ENCODE data around the gene CAMP. TPM values are rescaled to one million over a fixed set of nuclear protein-coding genes. Genes with fewer than 3 reads are reported as not detected.

CAMP gene
- total and polyA plus RNA-seq, 2 donors = 2.9 to 7.8 TPM

GRCh38 chr3:48274452-48274851, 51.2 kb downstream of the CAMP start:
- Histone ChIP-seq H3K4me1 (ENCODE audit: control insufficient read depth in 2 of 2, insufficient read depth in 2 of 2, low read length in 2 of 2) (peaks cover 0 to 4% of the 10 kb centered on the region in 2 donors), H3K27me3 (ENCODE audit: control insufficient read depth in 2 of 2, insufficient read depth in 1 of 2, low read length in 1 of 2) (no peaks in the 10 kb centered on the region), H3K9me3 (ENCODE audit: control insufficient read depth in 2 of 2, insufficient read depth in 1 of 2, low read length in 1 of 2) (no peaks in the 10 kb centered on the region), H3K4me3 (ENCODE audit: low read length in 2 of 2) (no peak overlapping the region), H3K27ac (ENCODE audit: low read depth in 1 of 2, low read length in 1 of 2) (no peak overlapping the region), H3K36me3 (ENCODE audit: control insufficient read depth in 2 of 2, insufficient read depth in 2 of 2, low read length in 1 of 2) (peaks cover 0 to 13% of the 10 kb centered on the region in 2 donors)
- DNase-seq (ENCODE audit: low read depth in 6 of 9, low spot score in 9 of 9) = no peak
- 97% methylated on average over 10 of the region's 10 CpGs for WGBS

Other genes starting within 250 kb of the CAMP start
- gene MAP4, start 207.1 kb upstream of the CAMP start, total RNA-seq = 22.3 TPM
- 49.8 TPM for gene MAP4, start 207.1 kb upstream of the CAMP start, polyA plus RNA-seq
- gene CDC25A, start 35.1 kb upstream of the CAMP start, total RNA-seq = 17.2 TPM
- 0.71 TPM for gene CDC25A, start 35.1 kb upstream of the CAMP start, polyA plus RNA-seq
- gene ZNF589, start 17.6 kb downstream of the CAMP start, total RNA-seq = 11.2 TPM
- gene ZNF589, start 17.6 kb downstream of the CAMP start, polyA plus RNA-seq = 13.7 TPM
- gene NME6, start 77.9 kb downstream of the CAMP start, total RNA-seq = 14.5 TPM
- gene NME6, start 77.9 kb downstream of the CAMP start, polyA plus RNA-seq = 12.9 TPM
- not detected for gene SPINK8, start 110.2 kb downstream of the CAMP start, total RNA-seq
- gene SPINK8, start 110.2 kb downstream of the CAMP start, polyA plus RNA-seq = 0.14 TPM
- 0.05 TPM for gene FBXW12, start 148.7 kb downstream of the CAMP start, total RNA-seq
- gene FBXW12, start 148.7 kb downstream of the CAMP start, polyA plus RNA-seq = 0.07 TPM
- 7.7 TPM for gene PLXNB1, start 206.6 kb downstream of the CAMP start, total RNA-seq
- 112 TPM for gene PLXNB1, start 206.6 kb downstream of the CAMP start, polyA plus RNA-seq
- 17.8 TPM for gene CCDC51, start 216.6 kb downstream of the CAMP start, total RNA-seq
- 14.1 TPM for gene CCDC51, start 216.6 kb downstream of the CAMP start, polyA plus RNA-seq
- 660 TPM for gene TMA7, start 216.8 kb downstream of the CAMP start, total RNA-seq
- gene TMA7, start 216.8 kb downstream of the CAMP start, polyA plus RNA-seq = 735 TPM
- gene ATRIP, start 223.2 kb downstream of the CAMP start, total RNA-seq = 6.2 TPM
- gene ATRIP, start 223.2 kb downstream of the CAMP start, polyA plus RNA-seq = 8.4 TPM

Measured in thymus (tissue), 11 donors.